Measurements from ENCODE around the gene LYRM4.

- TF ChIP-seq CTCF (IDR thresholded peaks at IDR 0.05) (no peak), POLR2A (IDR thresholded peaks at IDR 0.05) (no peak)
Measured at GRCh38 chr6:5270093-5270680, 9.4 kb upstream of the LYRM4 start.

All from right lobe of liver (tissue), 4 donors.